Smooth muscle cell (in vitro differentiated cells): Measurements from ENCODE around the gene NLRC5. TPM values are rescaled to one million over a fixed set of nuclear protein-coding genes. Genes with fewer than 3 reads are reported as not detected.

Experiments
- DNase-seq: peaks from one replicate; lab custom pipeline; 2025; ENCODE audit not compliant: unreplicated experiment; lab: John Stamatoyannopoulos, UW
- H2AFZ ChIP-seq: fragments of 200-600 bp; sonication (generic); 2 replicates; pipeline ENCODE4 v1.6.0; 2016; ENCODE audit warnings: antibody characterized with exemption, low read depth, mild to moderate bottlenecking
- H3F3A ChIP-seq: fragments of 200-600 bp; sonication (generic); 2 replicates; pipeline ENCODE4 v1.6.0; 2017; ENCODE audit warnings: antibody characterized with exemption, low read depth
- H3K27ac ChIP-seq: fragments of 200-600 bp; sonication (generic); 2 replicates; pipeline ENCODE4 v1.5.1; 2016; ENCODE audit warnings: low read depth, mild to moderate bottlenecking
- H3K27me3 ChIP-seq: fragments of 200-600 bp; sonication (generic); 2 replicates; pipeline ENCODE4 v1.6.1; 2016; ENCODE audit warnings: low read depth, mild to moderate bottlenecking
- H3K36me3 ChIP-seq: fragments of 200-600 bp; sonication (generic); 2 replicates; pipeline ENCODE4 v1.5.1; 2016; ENCODE audit warnings: low read depth
- H3K4me1 ChIP-seq: fragments of 200-600 bp; sonication (generic); 2 replicates; pipeline ENCODE4 v1.5.1; 2016; ENCODE audit warnings: low read depth
- H3K4me2 ChIP-seq: fragments of 200-600 bp; sonication (generic); 2 replicates; pipeline ENCODE4 v1.6.0; 2016; ENCODE audit warnings: mild to moderate bottlenecking
- H3K4me3 ChIP-seq: fragments of 200-600 bp; sonication (generic); 2 replicates; pipeline ENCODE4 v1.5.1; 2016; ENCODE audit warnings: mild to moderate bottlenecking
- H3K79me2 ChIP-seq: fragments of 200-600 bp; sonication (generic); 2 replicates; pipeline ENCODE4 v1.6.0; 2016; ENCODE audit warnings: low read depth, mild to moderate bottlenecking
- H3K9ac ChIP-seq: fragments of 200-600 bp; sonication (generic); 2 replicates; pipeline ENCODE4 v1.6.0; 2016; ENCODE audit warnings: low read depth
- H3K9me3 ChIP-seq: fragments of 200-600 bp; sonication (generic); replicated peaks from 2 replicates; pipeline ENCODE4 v1.5.1; 2016; ENCODE audit warnings: low read depth
- H4K20me1 ChIP-seq: fragments of 200-600 bp; sonication (generic); 2 replicates; pipeline ENCODE4 v1.6.0; 2016; ENCODE audit warnings: low read depth
- CTCF ChIP-seq: fragments of 200-600 bp; sonication (generic); IDR thresholded peaks from 2 replicates; pipeline ENCODE4 v1.5.1; 2017; ENCODE audit warnings: borderline replicate concordance, mild to moderate bottlenecking, antibody characterized with exemption; ENCODE audit not compliant: insufficient read depth, poor library complexity, severe bottlenecking
- WGBS: methylation state at CpG from one replicate; pipeline ENCODE4 v1.1.7; 2016; ENCODE audit warnings: low lambda C conversion rate; 5-methylcytosine and 5-hydroxymethylcytosine counted together
- polyA plus RNA-seq: library from polyadenylated mRNA; unstranded; fragments of >200 nt; fragmentation: Nextera tagmentation; extraction: Ambion mirVana; gene quantifications from 2 replicates; pipeline ENCODE4 v1.2.1, GENCODE V29; 2016
- total RNA-seq: library from RNA; depleted of rRNA; stranded (reverse); fragments of >200 nt; gene quantifications from 2 replicates; pipeline ENCODE4 v1.2.3, GENCODE V29; 2014

NLRC5 gene
- total and polyA plus RNA-seq, 2 experiments from 2014 or later: 4.2 to 21.4 TPM

DNA sequence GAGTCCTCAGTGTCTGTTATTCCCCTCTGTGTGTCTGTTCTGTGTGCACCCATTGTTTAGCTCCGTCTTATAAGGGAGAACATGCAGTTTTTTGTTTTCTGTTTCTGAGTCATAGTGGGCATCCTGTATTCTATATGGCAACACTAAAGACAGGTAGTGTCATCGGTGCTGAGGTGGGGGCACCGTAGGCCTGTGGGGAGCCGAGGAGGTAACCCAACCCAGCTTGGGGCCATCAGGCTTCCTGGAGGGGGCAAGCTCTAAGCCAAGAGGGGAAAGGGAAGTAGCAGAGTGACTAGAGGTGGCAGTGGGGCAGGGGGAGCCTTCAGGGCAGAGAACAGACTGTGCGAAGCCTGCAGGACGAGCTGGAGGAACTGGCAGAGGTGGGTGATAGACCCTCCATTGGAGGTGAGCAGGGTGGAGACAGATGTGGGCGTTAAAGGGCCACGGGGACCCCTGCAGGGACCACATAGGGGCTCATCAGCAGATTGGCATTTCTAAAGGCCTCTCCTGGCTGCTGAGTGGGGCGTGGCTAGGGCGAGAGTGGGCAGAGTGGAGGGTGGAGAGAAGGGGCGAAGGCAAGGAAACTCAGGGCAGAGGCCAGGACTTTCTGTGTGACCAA, 139.5 kb downstream of the NLRC5 start:
- H4K20me1 ChIP-seq: no peaks in the 10 kb centered on the region
- DNase-seq: no peak
- H3F3A ChIP-seq: no peaks in the 10 kb centered on the region
- no peak overlapping the region for H2AFZ ChIP-seq
- 95% methylated on average over 11 of the region's 11 CpGs for WGBS
- no peak for TF ChIP-seq CTCF
- no peaks in the 10 kb centered on the region for H3K27me3 ChIP-seq
- no peaks in the 10 kb centered on the region for H3K9me3 ChIP-seq
- no peak overlapping the region for H3K4me3 ChIP-seq
- no peak overlapping the region for H3K4me2 ChIP-seq
- no peak overlapping the region for H3K27ac ChIP-seq
- no peaks in the 10 kb centered on the region for H3K79me2 ChIP-seq
- H3K9ac ChIP-seq: no peak overlapping the region
- H3K4me1 ChIP-seq: no peaks in the 10 kb centered on the region
- H3K36me3 ChIP-seq: no peaks in the 10 kb centered on the region

DNA sequence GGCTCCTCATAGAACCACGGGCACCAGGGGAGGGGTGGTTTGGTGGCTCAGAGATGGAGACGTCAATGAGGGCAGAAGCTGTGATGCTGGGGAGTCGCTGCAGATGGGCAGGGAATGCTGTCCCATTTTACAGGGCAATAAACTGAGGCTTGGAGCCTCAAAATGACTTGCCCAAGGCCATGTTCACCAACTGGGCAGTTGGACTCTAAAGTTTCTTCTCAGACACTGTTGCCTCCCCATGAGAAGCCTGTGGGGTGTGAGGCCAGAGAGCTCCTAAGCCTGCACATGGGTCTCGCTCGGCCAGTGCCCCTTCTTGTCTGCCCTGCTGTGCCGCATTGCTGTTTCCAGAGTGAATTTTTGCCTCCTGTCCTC, 141.6 kb downstream of the NLRC5 start:
- H3K4me1 ChIP-seq: no peaks in the 10 kb centered on the region
- H3K79me2 ChIP-seq: no peaks in the 10 kb centered on the region
- no peaks in the 10 kb centered on the region for H4K20me1 ChIP-seq
- H3K4me3 ChIP-seq: no peak overlapping the region
- H3K27me3 ChIP-seq: no peaks in the 10 kb centered on the region
- DNase-seq: no peak
- TF ChIP-seq CTCF: no peak
- H3K4me2 ChIP-seq: no peak overlapping the region
- no peak overlapping the region for H3K9ac ChIP-seq
- no peaks in the 10 kb centered on the region for H3F3A ChIP-seq
- H3K36me3 ChIP-seq: no peaks in the 10 kb centered on the region
- WGBS: 97% methylated on average over 3 of the region's 6 CpGs
- H3K9me3 ChIP-seq: no peaks in the 10 kb centered on the region
- H3K27ac ChIP-seq: no peak overlapping the region
- H2AFZ ChIP-seq: no peak overlapping the region

DNA sequence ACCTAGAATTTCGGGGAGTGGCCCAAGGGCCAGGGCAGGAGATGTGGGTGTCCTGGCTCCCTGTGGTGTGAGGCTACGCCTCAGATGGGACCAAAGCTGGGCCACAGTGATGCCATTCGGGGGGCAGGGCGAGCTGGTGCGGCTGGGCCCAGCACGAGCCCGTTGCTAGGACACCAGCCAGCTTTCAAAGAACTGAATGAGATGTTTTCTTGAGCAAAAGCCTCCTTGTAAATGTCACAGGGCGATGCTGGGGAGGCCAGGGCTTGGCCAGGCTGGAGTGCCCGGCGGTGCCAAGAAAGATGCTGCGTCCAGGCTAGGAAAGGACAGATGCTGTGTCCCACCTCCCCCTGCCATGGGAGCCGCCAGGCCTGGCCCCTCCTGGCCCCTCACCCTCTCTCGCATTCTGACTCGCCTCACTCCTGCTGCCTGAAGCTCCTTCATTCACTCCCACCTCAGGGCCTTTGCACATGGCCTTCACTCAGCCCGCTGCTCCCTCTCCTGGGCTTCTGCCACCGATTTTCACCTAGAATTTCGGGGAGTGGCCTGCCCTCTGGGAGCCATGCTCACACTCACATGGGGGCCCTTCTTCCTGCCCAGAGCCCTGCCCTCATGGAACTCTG, 142.1 kb downstream of the NLRC5 start:
- no peaks in the 10 kb centered on the region for H3K36me3 ChIP-seq
- no peak overlapping the region for H3K4me2 ChIP-seq
- no peaks in the 10 kb centered on the region for H3F3A ChIP-seq
- 97% methylated on average over 17 of the region's 17 CpGs for WGBS
- H3K4me1 ChIP-seq: no peaks in the 10 kb centered on the region
- no peak for TF ChIP-seq CTCF
- no peaks in the 10 kb centered on the region for H3K27me3 ChIP-seq
- H3K9ac ChIP-seq: no peak overlapping the region
- no peak for DNase-seq
- H3K4me3 ChIP-seq: no peak overlapping the region
- no peak overlapping the region for H2AFZ ChIP-seq
- no peak overlapping the region for H3K27ac ChIP-seq
- H3K79me2 ChIP-seq: no peaks in the 10 kb centered on the region
- H4K20me1 ChIP-seq: no peaks in the 10 kb centered on the region
- no peaks in the 10 kb centered on the region for H3K9me3 ChIP-seq

GRCh38 chr16:57132470-57132869, 143.1 kb downstream of the NLRC5 start:
- Histone ChIP-seq H3K4me3 (no peak overlapping the region), H3K27ac (no peak overlapping the region), H3F3A (no peaks in the 10 kb centered on the region), H3K4me1 (no peaks in the 10 kb centered on the region), H3K27me3 (no peaks in the 10 kb centered on the region), H3K9me3 (no peaks in the 10 kb centered on the region), H3K36me3 (no peaks in the 10 kb centered on the region), H3K4me2 (no peak overlapping the region), H3K79me2 (no peaks in the 10 kb centered on the region), H2AFZ (no peak overlapping the region), H3K9ac (no peak overlapping the region), H4K20me1 (no peaks in the 10 kb centered on the region)
- 100% methylated on average over 1 of the region's 1 CpG for WGBS
- TF ChIP-seq CTCF: no peak
- no peak for DNase-seq
